ENCODE results near the gene PIK3C2A.

The PIK3C2A gene

GRCh38 chr11:17224727-17225126, 16.9 kb upstream of the PIK3C2A start:
- Histone ChIP-seq H3K4me2 (ENCODE audit: low read length) (no peak overlapping the region), H3K79me2 (ENCODE audit: control insufficient read depth, low read length) (no peaks in the 10 kb centered on the region), H3K27me3 (ENCODE audit: control insufficient read depth, low read length) (no peaks in the 10 kb centered on the region), H3K36me3 (ENCODE audit: control insufficient read depth, low read length) (no peaks in the 10 kb centered on the region), H4K20me1 (ENCODE audit: control insufficient read depth, insufficient read depth, low read depth, low read length) (no peaks in the 10 kb centered on the region), H3K4me3 (ENCODE audit: low read length) (no peak overlapping the region), H3K4me1 (ENCODE audit: control insufficient read depth, low read length) (no peaks in the 10 kb centered on the region), H3K27ac (ENCODE audit: low read depth, low read length) (no peak overlapping the region), H3K9me3 (ENCODE audit: control insufficient read depth, insufficient read depth, low read length) (no peaks in the 10 kb centered on the region), H3K9me2 (replicated peaks; ENCODE audit: control insufficient read depth, low read length) (no peaks in the 10 kb centered on the region), H3F3A (ENCODE audit: control insufficient read depth, insufficient read depth) (0 out of 2 replicates have a peak, but pooled peaks cover 2% of the 10 kb centered on the region)
- TF ChIP-seq CTCF (IDR thresholded peaks at IDR 0.05; ENCODE audit: low read depth, low read length, poor library complexity, severe bottlenecking) (no peak), EZH2phosphoT487 (IDR thresholded peaks at IDR 0.05; ENCODE audit: borderline replicate concordance, low read length) (no peak)

GRCh38 chr11:17221968-17222367, 14.2 kb upstream of the PIK3C2A start:
- H3K4me1 ChIP-seq (ENCODE audit: control insufficient read depth, low read length): no peaks in the 10 kb centered on the region
- H3K27me3 ChIP-seq (ENCODE audit: control insufficient read depth, low read length): no peaks in the 10 kb centered on the region

GRCh38 chr11:17219016-17219415, 11.2 kb upstream of the PIK3C2A start:
- no peak overlapping the region for H3K4me2 ChIP-seq (ENCODE audit: low read length)
- H3K36me3 ChIP-seq (ENCODE audit: control insufficient read depth, low read length): peaks cover 5% of the 10 kb centered on the region; the same call in 1 of the 2 replicates
- H3K27me3 ChIP-seq (ENCODE audit: control insufficient read depth, low read length): no peaks in the 10 kb centered on the region
- H3K4me1 ChIP-seq (ENCODE audit: control insufficient read depth, low read length): no peaks in the 10 kb centered on the region
- H3K79me2 ChIP-seq (ENCODE audit: control insufficient read depth, low read length): no peaks in the 10 kb centered on the region
- H3K27ac ChIP-seq (ENCODE audit: low read depth, low read length): no peak overlapping the region
- no peaks in the 10 kb centered on the region for H4K20me1 ChIP-seq (ENCODE audit: control insufficient read depth, insufficient read depth, low read depth, low read length)
- H3K9me3 ChIP-seq (ENCODE audit: control insufficient read depth, insufficient read depth, low read length): peaks cover 3% of the 10 kb centered on the region; the same call in 1 of the 2 replicates
- no peak for TF ChIP-seq EZH2phosphoT487 (IDR thresholded peaks at IDR 0.05; ENCODE audit: borderline replicate concordance, low read length)
- no peak for TF ChIP-seq CTCF (IDR thresholded peaks at IDR 0.05; ENCODE audit: low read depth, low read length, poor library complexity, severe bottlenecking)
- H3K9me2 ChIP-seq (replicated peaks; ENCODE audit: control insufficient read depth, low read length): no peaks in the 10 kb centered on the region
- H3K4me3 ChIP-seq (ENCODE audit: low read length): no peak overlapping the region
- 0 out of 2 replicates have a peak, but pooled peaks cover 2% of the 10 kb centered on the region for H3F3A ChIP-seq (ENCODE audit: control insufficient read depth, insufficient read depth)

More at GRCh38 chr11:17221968-17222367, 14.2 kb upstream of the PIK3C2A start:
- TF ChIP-seq EZH2phosphoT487 (IDR thresholded peaks at IDR 0.05; ENCODE audit: borderline replicate concordance, low read length) (no peak), CTCF (IDR thresholded peaks at IDR 0.05; ENCODE audit: low read depth, low read length, poor library complexity, severe bottlenecking) (no peak)
- no peaks in the 10 kb centered on the region for H4K20me1 ChIP-seq (ENCODE audit: control insufficient read depth, insufficient read depth, low read depth, low read length)
- no peaks in the 10 kb centered on the region for H3K36me3 ChIP-seq (ENCODE audit: control insufficient read depth, low read length)
- no peak overlapping the region for H3K4me2 ChIP-seq (ENCODE audit: low read length)
- no peak overlapping the region for H3K27ac ChIP-seq (ENCODE audit: low read depth, low read length)
- no peaks in the 10 kb centered on the region for H3K79me2 ChIP-seq (ENCODE audit: control insufficient read depth, low read length)
- H3K9me2 ChIP-seq (replicated peaks; ENCODE audit: control insufficient read depth, low read length): no peaks in the 10 kb centered on the region
- no peaks in the 10 kb centered on the region for H3K9me3 ChIP-seq (ENCODE audit: control insufficient read depth, insufficient read depth, low read length)
- H3K4me3 ChIP-seq (ENCODE audit: low read length): no peak overlapping the region
- H3F3A ChIP-seq (ENCODE audit: control insufficient read depth, insufficient read depth): 0 out of 2 replicates have a peak, but pooled peaks cover 2% of the 10 kb centered on the region

All from DOHH2 (cell line).